WTC11 (cell line): ENCODE results near the gene CELSR1. TPM values are rescaled to one million over a fixed set of nuclear protein-coding genes. Genes with fewer than 3 reads are reported as not detected.

ENCODE experiments used
- ATAC-seq: fragments of 200-7000 bp; cut with Tn5 transposase; 2 replicates; pipeline ENCODE4 v1.10.0; 2021; ENCODE audit warnings: mild to moderate bottlenecking, moderate library complexity
- CTCF ChIA-PET: fragments of 300-600 bp; sonication (Branson Sonifier 250); formaldehyde crosslinking; loops from one replicate; lab custom pipeline; 2021; ENCODE audit warnings: antibody characterized with exemption; lab: Charles Lee
- POLR2A ChIA-PET: fragments of 350-600 bp; sonication (Branson Sonifier 250); formaldehyde crosslinking; loops from one replicate; lab custom pipeline; 2021; ENCODE audit warnings: antibody characterized with exemption; lab: Charles Lee
- DNase-seq: peaks from one replicate; pipeline ENCODE4 v3.0.0; 2021; ENCODE audit warnings: low spot score
- H3K27ac Mint-ChIP-seq: 2 replicates; pipeline ENCODE4 v1.8.0; 2021; ENCODE audit warnings: mixed read lengths
- H3K27me3 Mint-ChIP-seq: 2 replicates; pipeline ENCODE4 v1.8.0; 2021; ENCODE audit warnings: low read depth, mild to moderate bottlenecking, moderate library complexity, mixed read lengths
- H3K36me3 Mint-ChIP-seq: 2 replicates; pipeline ENCODE4 v1.8.0; 2021; ENCODE audit warnings: mixed read lengths
- H3K4me1 Mint-ChIP-seq: 2 replicates; pipeline ENCODE4 v1.8.0; 2022; ENCODE audit warnings: mixed read lengths
- H3K4me3 Mint-ChIP-seq: 2 replicates; pipeline ENCODE4 v1.8.0; 2021; ENCODE audit warnings: mild to moderate bottlenecking, moderate library complexity, mixed read lengths
- H3K9me3 Mint-ChIP-seq: 2 replicates; pipeline ENCODE4 v1.8.0; 2021; ENCODE audit warnings: mixed read lengths
- ATF1 ChIP-seq: sonication (generic); formaldehyde crosslinking; IDR thresholded peaks from 2 replicates; pipeline ENCODE4 v1.8.1; 2023; ENCODE audit warnings: mild to moderate bottlenecking, moderate library complexity, missing genetic modification reagents
- CREM ChIP-seq: sonication (generic); formaldehyde crosslinking; IDR thresholded peaks from 2 replicates; pipeline ENCODE4 v1.8.1; 2022; ENCODE audit warnings: mild to moderate bottlenecking, missing genetic modification reagents, moderate library complexity
- EMX1 ChIP-seq: fragments of 250-450 bp; sonication (Bioruptor Pico); IDR thresholded peaks from 2 replicates; pipeline ENCODE4 v1.8.0; 2021; ENCODE audit warnings: mild to moderate bottlenecking
- MLX ChIP-seq: sonication (generic); formaldehyde crosslinking; IDR thresholded peaks from 2 replicates; pipeline ENCODE4 v1.8.1; 2023; ENCODE audit warnings: mild to moderate bottlenecking, missing genetic modification reagents, moderate library complexity
- PRDM15 ChIP-seq: sonication (generic); formaldehyde crosslinking; IDR thresholded peaks from 2 replicates; pipeline ENCODE4 v1.8.0; 2022; ENCODE audit warnings: missing genetic modification reagents
- SMAD3 ChIP-seq: sonication (generic); formaldehyde crosslinking; IDR thresholded peaks from 2 replicates; pipeline ENCODE4 v1.8.0; 2022; ENCODE audit warnings: missing genetic modification reagents, mild to moderate bottlenecking, borderline replicate concordance
- SP1 ChIP-seq: sonication (generic); formaldehyde crosslinking; conservative IDR thresholded peaks from 2 replicates; pipeline ENCODE4 v1.8.1; 2022; ENCODE audit warnings: missing genetic modification reagents
- TP53 ChIP-seq: sonication (generic); formaldehyde crosslinking; IDR thresholded peaks from 2 replicates; pipeline ENCODE4 v1.8.1; 2023; ENCODE audit warnings: mild to moderate bottlenecking, missing genetic modification reagents
- ZSCAN18 ChIP-seq: fragments of 250-450 bp; sonication (Bioruptor Pico); IDR thresholded peaks from 2 replicates; pipeline ENCODE4 v2.1.2; 2022; ENCODE audit warnings: mild to moderate bottlenecking, moderate library complexity
- total RNA-seq: library from RNA; stranded (reverse); gene quantifications from 3 replicates; pipeline ENCODE4 v1.2.3, GENCODE V29; 2021
- TF ChIP-seq, protein P1 (sequence below): sonication (generic); formaldehyde crosslinking; IDR thresholded peaks from 2 replicates; pipeline ENCODE4 v1.8.1; 2022; ENCODE audit warnings: missing genetic modification reagents, borderline replicate concordance
- TF ChIP-seq, protein P2 (sequence below): fragments of 200-600 bp; IDR thresholded peaks from 2 replicates; pipeline ENCODE4 v1.8.0; 2022; ENCODE audit warnings: antibody characterized with exemption

Gene CELSR1
- total RNA-seq, 1 experiment from 2014 or later: 16.8 TPM

DNA sequence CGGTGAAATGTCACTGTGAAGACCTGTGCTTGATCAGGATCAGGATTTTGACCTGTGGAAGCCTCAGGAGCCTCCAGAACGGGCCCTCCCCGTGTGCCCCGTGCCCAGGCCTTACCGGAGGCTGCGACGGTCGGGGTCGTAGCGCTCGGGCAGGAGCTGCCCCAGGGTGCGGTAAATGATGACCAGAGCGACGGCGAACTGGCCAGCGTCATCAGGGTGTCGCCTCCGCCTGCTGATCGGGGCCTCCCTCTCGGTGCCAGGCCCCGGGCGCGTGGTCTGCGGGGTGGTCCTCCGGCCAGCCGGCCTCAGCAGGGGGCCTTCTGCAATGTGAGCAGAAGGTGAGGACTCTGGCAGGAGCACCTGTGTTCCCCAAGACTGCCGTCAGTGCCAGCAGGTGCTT, 155.7 kb downstream of the CELSR1 start (continued):
- no peak for TF ChIP-seq PRDM15 (CRISPR knock-in tag)
- no peak for TF ChIP-seq MLX
- no peak for TF ChIP-seq TP53

- Mint-ChIP-seq H3K36me3 (peaks cover 9% of the 10 kb centered on the region), H3K9me3 (peaks cover 6% of the 10 kb centered on the region), H3K4me3 (no peak overlapping the region), H3K27ac (peak overlapping the region; percentile 47; the same call in 1 of the 2 replicates), H3K27me3 (no peaks in the 10 kb centered on the region), H3K4me1 (peaks cover 34% of the 10 kb centered on the region)
- no peak for DNase-seq
- POLR2A ChIA-PET: no interaction called here
- CTCF ChIA-PET: interaction anchor here (1.2 kb wide), 1 partner anchor 13 kb away, joined by 10 read pairs; no protein-coding TSS in a partner anchor
- TF ChIP-seq, protein P1, sequence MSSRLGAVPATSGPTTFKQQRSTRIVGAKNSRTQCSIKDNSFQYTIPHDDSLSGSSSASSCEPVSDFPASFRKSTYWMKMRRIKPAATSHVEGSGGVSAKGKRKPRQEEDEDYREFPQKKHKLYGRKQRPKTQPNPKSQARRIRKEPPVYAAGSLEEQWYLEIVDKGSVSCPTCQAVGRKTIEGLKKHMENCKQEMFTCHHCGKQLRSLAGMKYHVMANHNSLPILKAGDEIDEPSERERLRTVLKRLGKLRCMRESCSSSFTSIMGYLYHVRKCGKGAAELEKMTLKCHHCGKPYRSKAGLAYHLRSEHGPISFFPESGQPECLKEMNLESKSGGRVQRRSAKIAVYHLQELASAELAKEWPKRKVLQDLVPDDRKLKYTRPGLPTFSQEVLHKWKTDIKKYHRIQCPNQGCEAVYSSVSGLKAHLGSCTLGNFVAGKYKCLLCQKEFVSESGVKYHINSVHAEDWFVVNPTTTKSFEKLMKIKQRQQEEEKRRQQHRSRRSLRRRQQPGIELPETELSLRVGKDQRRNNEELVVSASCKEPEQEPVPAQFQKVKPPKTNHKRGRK (CRISPR knock-in tag): no peak
- TF ChIP-seq CREM (CRISPR knock-in tag) (no peak), SP1 (CRISPR knock-in tag) (no peak), ZSCAN18 (CRISPR knock-in tag) (no peak), SMAD3 (CRISPR knock-in tag) (no peak)
- TF ChIP-seq, protein P2, sequence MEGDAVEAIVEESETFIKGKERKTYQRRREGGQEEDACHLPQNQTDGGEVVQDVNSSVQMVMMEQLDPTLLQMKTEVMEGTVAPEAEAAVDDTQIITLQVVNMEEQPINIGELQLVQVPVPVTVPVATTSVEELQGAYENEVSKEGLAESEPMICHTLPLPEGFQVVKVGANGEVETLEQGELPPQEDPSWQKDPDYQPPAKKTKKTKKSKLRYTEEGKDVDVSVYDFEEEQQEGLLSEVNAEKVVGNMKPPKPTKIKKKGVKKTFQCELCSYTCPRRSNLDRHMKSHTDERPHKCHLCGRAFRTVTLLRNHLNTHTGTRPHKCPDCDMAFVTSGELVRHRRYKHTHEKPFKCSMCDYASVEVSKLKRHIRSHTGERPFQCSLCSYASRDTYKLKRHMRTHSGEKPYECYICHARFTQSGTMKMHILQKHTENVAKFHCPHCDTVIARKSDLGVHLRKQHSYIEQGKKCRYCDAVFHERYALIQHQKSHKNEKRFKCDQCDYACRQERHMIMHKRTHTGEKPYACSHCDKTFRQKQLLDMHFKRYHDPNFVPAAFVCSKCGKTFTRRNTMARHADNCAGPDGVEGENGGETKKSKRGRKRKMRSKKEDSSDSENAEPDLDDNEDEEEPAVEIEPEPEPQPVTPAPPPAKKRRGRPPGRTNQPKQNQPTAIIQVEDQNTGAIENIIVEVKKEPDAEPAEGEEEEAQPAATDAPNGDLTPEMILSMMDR: no peak
- TF ChIP-seq, all 79 proteins: peak for 0
- ATAC-seq: no peak
These were observed 156.3 kb downstream of the CELSR1 start for GRCh38 chr22:46381142-46381541.

DNA sequence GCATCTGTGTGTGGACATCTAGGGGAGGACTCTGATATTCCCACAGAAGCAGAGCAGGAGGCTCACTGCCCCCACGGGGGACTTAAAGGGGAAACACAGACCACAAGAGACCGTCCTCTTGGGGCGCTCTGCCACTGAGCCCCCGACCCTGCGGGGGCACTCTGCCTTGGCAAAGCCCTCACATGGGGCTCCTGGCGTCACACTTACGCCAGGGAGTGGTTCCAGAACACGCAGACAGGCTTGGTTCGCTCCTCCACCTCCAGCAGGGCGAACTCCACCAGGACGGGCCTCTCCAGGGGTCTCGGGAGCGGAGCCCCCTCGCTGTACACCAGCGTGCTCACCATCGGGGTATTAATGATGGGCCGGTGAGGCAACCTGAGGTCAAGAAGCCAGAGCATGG, 156.8 kb downstream of the CELSR1 start:
- no peak for DNase-seq
- CTCF ChIA-PET: interaction anchor here (1.2 kb wide), 1 partner anchor 13 kb away, joined by 10 read pairs; no protein-coding TSS in a partner anchor
- no peak for TF ChIP-seq ATF1 (CRISPR knock-in tag)
- no peak for TF ChIP-seq EMX1 (CRISPR knock-in tag)
- TF ChIP-seq ZSCAN18 (CRISPR knock-in tag): no peak
- TF ChIP-seq CREM (CRISPR knock-in tag): no peak
- H3K27me3 Mint-ChIP-seq: no peaks in the 10 kb centered on the region
- no peak for ATAC-seq
- peaks cover 34% of the 10 kb centered on the region for H3K4me1 Mint-ChIP-seq
- H3K27ac Mint-ChIP-seq: peak overlapping the region; percentile 90; the same call in 1 of the 2 replicates
- peaks cover 14% of the 10 kb centered on the region for H3K36me3 Mint-ChIP-seq
- peaks cover 10% of the 10 kb centered on the region for H3K9me3 Mint-ChIP-seq
- POLR2A ChIA-PET: no interaction called here
- no peak overlapping the region for H3K4me3 Mint-ChIP-seq
